ENCODE results near the gene SLC24A3.

- TF ChIP-seq, protein P1, sequence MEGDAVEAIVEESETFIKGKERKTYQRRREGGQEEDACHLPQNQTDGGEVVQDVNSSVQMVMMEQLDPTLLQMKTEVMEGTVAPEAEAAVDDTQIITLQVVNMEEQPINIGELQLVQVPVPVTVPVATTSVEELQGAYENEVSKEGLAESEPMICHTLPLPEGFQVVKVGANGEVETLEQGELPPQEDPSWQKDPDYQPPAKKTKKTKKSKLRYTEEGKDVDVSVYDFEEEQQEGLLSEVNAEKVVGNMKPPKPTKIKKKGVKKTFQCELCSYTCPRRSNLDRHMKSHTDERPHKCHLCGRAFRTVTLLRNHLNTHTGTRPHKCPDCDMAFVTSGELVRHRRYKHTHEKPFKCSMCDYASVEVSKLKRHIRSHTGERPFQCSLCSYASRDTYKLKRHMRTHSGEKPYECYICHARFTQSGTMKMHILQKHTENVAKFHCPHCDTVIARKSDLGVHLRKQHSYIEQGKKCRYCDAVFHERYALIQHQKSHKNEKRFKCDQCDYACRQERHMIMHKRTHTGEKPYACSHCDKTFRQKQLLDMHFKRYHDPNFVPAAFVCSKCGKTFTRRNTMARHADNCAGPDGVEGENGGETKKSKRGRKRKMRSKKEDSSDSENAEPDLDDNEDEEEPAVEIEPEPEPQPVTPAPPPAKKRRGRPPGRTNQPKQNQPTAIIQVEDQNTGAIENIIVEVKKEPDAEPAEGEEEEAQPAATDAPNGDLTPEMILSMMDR (IDR thresholded peaks at IDR 0.05; ENCODE audit: low read depth, low read length, poor library complexity, severe bottlenecking): no peak
- TF ChIP-seq EZH2phosphoT487 (IDR thresholded peaks at IDR 0.05; ENCODE audit: borderline replicate concordance, low read length): no peak
Observed at GRCh38 chr20:19277381-19277780, 64.9 kb downstream of the SLC24A3 start.

Data from DOHH2 (cell line).